ENCODE results near the gene TAGLN2. TPM values are rescaled to one million over a fixed set of nuclear protein-coding genes. Genes with fewer than 3 reads are reported as not detected.

TAGLN2 gene
- total RNA-seq, 4 donors from 2014 or later: 65.1 to 235 (median 168) TPM

GRCh38 chr1:159892944-159893343, 32.4 kb downstream of the TAGLN2 start:
- in situ Hi-C loops (cut with MboI; ENCODE audit: low pct_ligation_motif_present in 1 of 4, low pct_unique_long_range_greater_than_20kb in 1 of 4, low sequenced_read_pairs in 3 of 4) (loop anchor here in 3 of 4 donors (5.0 to 10.0 kb wide), 2 partner anchors 96 to 108 kb away; partner anchors contain the start of gene DUSP23 (in 1 of the 3)), intact Hi-C loops (cut with DNase I; ENCODE audit: low total_unique reads) (loop anchor here (5.0 kb wide), 1 partner anchor 96 kb away; no protein-coding TSS in a partner anchor)
- Histone ChIP-seq H3K36me3 (no peaks in the 10 kb centered on the region), H3K27ac (no peak overlapping the region), H3K27me3 (no peaks in the 10 kb centered on the region), H3K4me1 (peaks cover 0 to 20% (median 4%) of the 10 kb centered on the region in 4 donors), H3K9me3 (no peaks in the 10 kb centered on the region), H3K4me3 (no peak overlapping the region)
- 80 to 87% methylated on average over 1 to 5 of the region's 5 CpGs for WGBS, 2 donors (ENCODE audit: low coverage in 1 of 2)
- TF ChIP-seq CTCF (IDR thresholded peaks at IDR 0.05): no peak
- TF ChIP-seq POLR2AphosphoS5 (IDR thresholded peaks at IDR 0.05): no peak
- TF ChIP-seq EP300 (IDR thresholded peaks at IDR 0.05; ENCODE audit: low read depth): no peak
- TF ChIP-seq POLR2A (IDR thresholded peaks at IDR 0.05): no peak
- DNase-seq: no peak

- intact Hi-C loops (cut with DNase I; ENCODE audit: low total_unique reads): loop anchor here (5.0 kb wide), 1 partner anchor 94 kb away; no protein-coding TSS in a partner anchor
- in situ Hi-C loops (cut with MboI; ENCODE audit: low pct_ligation_motif_present in 1 of 4, low pct_unique_long_range_greater_than_20kb in 1 of 4, low sequenced_read_pairs in 3 of 4): loop anchor here in 3 of 4 donors (5.0 to 10.0 kb wide), 2 partner anchors 94 to 107 kb away; partner anchors contain the start of gene DUSP23 (in 1 of the 3)
- Histone ChIP-seq H3K4me1 (peaks cover 0 to 12% (median 4%) of the 10 kb centered on the region in 4 donors), H3K4me3 (no peak overlapping the region), H3K9me3 (no peaks in the 10 kb centered on the region), H3K27me3 (no peaks in the 10 kb centered on the region), H3K36me3 (no peaks in the 10 kb centered on the region), H3K27ac (no peak overlapping the region)
- no peak for TF ChIP-seq POLR2A (IDR thresholded peaks at IDR 0.05)
- TF ChIP-seq CTCF (IDR thresholded peaks at IDR 0.05): peak; percentile 92 to 99 (median 94)
- peak in 1 of 3 donors; percentile 12 for TF ChIP-seq POLR2AphosphoS5 (IDR thresholded peaks at IDR 0.05)
- TF ChIP-seq EP300 (IDR thresholded peaks at IDR 0.05; ENCODE audit: low read depth): no peak
- WGBS, 2 donors (ENCODE audit: low coverage in 1 of 2): 47 to 54% methylated on average over 3 to 7 of the region's 7 CpGs
- DNase-seq: peak; percentile 90
Measured at GRCh38 chr1:159891275-159892157, 33.8 kb downstream of the TAGLN2 start.

- in situ Hi-C loops (cut with MboI; ENCODE audit: low pct_ligation_motif_present in 1 of 4, low pct_unique_long_range_greater_than_20kb in 1 of 4, low sequenced_read_pairs in 3 of 4): loop anchor here in 3 of 4 donors (5.0 to 10.0 kb wide), 2 partner anchors 93 to 106 kb away; partner anchors contain the start of gene DUSP23 (in 1 of the 3)
Measured at GRCh38 chr1:159890390-159890789, 34.9 kb downstream of the TAGLN2 start.

More at GRCh38 chr1:159890390-159890789, 34.9 kb downstream of the TAGLN2 start:
- Histone ChIP-seq H3K27me3 (no peaks in the 10 kb centered on the region), H3K4me3 (no peak overlapping the region), H3K27ac (peak overlapping the region in 3 of 4 donors; percentile 13 to 34 (median 20)), H3K4me1 (peaks cover 0 to 11% (median 4%) of the 10 kb centered on the region in 4 donors), H3K9me3 (no peaks in the 10 kb centered on the region), H3K36me3 (no peaks in the 10 kb centered on the region)
- no peak for DNase-seq
- TF ChIP-seq CTCF (IDR thresholded peaks at IDR 0.05) (no peak), EP300 (IDR thresholded peaks at IDR 0.05; ENCODE audit: low read depth) (no peak), POLR2A (IDR thresholded peaks at IDR 0.05) (no peak), POLR2AphosphoS5 (IDR thresholded peaks at IDR 0.05) (no peak)
- WGBS, 2 donors (ENCODE audit: low coverage in 1 of 2): 80 to 81% methylated on average over 6 to 8 of the region's 8 CpGs
- intact Hi-C loops (cut with DNase I; ENCODE audit: low total_unique reads): loop anchor here (5.0 kb wide), 1 partner anchor 93 kb away; no protein-coding TSS in a partner anchor

Data from transverse colon (tissue), 4 donors.